Measurements from ENCODE around the gene RNF182. TPM values are rescaled to one million over a fixed set of nuclear protein-coding genes. Genes with fewer than 3 reads are reported as not detected.

Gene RNF182
- total and polyA plus RNA-seq, 2 donors (not counting 3 experiments of a cell fraction or from before 2014, with no cell fraction given), result 0.43 to 0.93 TPM

- Histone ChIP-seq H3K4me2 (ENCODE audit: insufficient read depth, low read length) (no peak overlapping the region), H3K79me2 (ENCODE audit: control insufficient read depth, insufficient read depth, low read length) (no peaks in the 10 kb centered on the region)
- BruUV-seq (replicated peaks), result no TSS peak
Measured at GRCh38 chr6:14010275-14010674, 85.5 kb downstream of the RNF182 start.

More at GRCh38 chr6:14010275-14010674, 85.5 kb downstream of the RNF182 start:
- Histone ChIP-seq H3K9me3 (replicated peaks; ENCODE audit: control insufficient read depth, insufficient read depth, low read length) (no peaks in the 10 kb centered on the region), H3K4me3 (replicated peaks in 1 of 3; ENCODE audit: insufficient read depth in 1 of 3, low read depth in 1 of 3, low read length in 3 of 3) (no peak overlapping the region), H2AFZ (ENCODE audit: low read depth, low read length) (no peak overlapping the region), H3K36me3 (ENCODE audit: control insufficient read depth in 2 of 2, extremely low read depth in 1 of 2, insufficient read depth in 2 of 2, low read length in 2 of 2) (no peaks in the 10 kb centered on the region), H3K9ac (replicated peaks; ENCODE audit: extremely low read depth, insufficient read depth, low read length) (no peak overlapping the region), H4K20me1 (replicated peaks; ENCODE audit: control insufficient read depth, extremely low read depth, insufficient read depth, low read length) (no peaks in the 10 kb centered on the region), H3K27me3 (ENCODE audit: control insufficient read depth in 2 of 2, insufficient read depth in 2 of 2, low read length in 2 of 2) (no peaks in the 10 kb centered on the region), H3K9me1 (replicated peaks; ENCODE audit: control insufficient read depth, extremely low read depth, insufficient read depth, low read length) (no peaks in the 10 kb centered on the region), H3K4me1 (ENCODE audit: control insufficient read depth, extremely low read depth, insufficient read depth, low read length) (no peaks in the 10 kb centered on the region), H3K27ac (ENCODE audit: insufficient read depth, low read depth, low read length) (no peak overlapping the region)
- POLR2A ChIA-PET, result no interaction called here
- DNase-seq (ENCODE audit: low read depth, low spot score) (no peak), FAIRE-seq (no peak)
- no peak for TF ChIP-seq FOS (IDR thresholded peaks at IDR 0.05; ENCODE audit: borderline replicate concordance, insufficient read depth, low read length)
- no peak for TF ChIP-seq GATA2 (IDR thresholded peaks at IDR 0.05; ENCODE audit: insufficient read depth, insufficient read length, low read depth, low read length)
- no peak for TF ChIP-seq MAX (IDR thresholded peaks at IDR 0.05; ENCODE audit: insufficient read depth, insufficient read length)
- no peak for TF ChIP-seq EZH2 (IDR thresholded peaks at IDR 0.05; ENCODE audit: borderline replicate concordance, low read depth, low read length, severe bottlenecking)
- no peak for TF ChIP-seq POLR2AphosphoS5 (IDR thresholded peaks at IDR 0.05; ENCODE audit: insufficient read depth, low read depth, low read length)
- no peak for TF ChIP-seq MYC (IDR thresholded peaks at IDR 0.05; ENCODE audit: low read depth, low read length)
- no peak for TF ChIP-seq POLR2A (IDR thresholded peaks at IDR 0.05; ENCODE audit: low read depth, low read length)
- TF ChIP-seq JUN (IDR thresholded peaks at IDR 0.05; ENCODE audit: borderline replicate concordance, insufficient read depth, insufficient read length, low read depth), result no peak
- no peak for TF ChIP-seq CTCF (IDR thresholded peaks at IDR 0.05; ENCODE audit: extremely low read depth in 1 of 2, insufficient read depth in 1 of 2, low read depth in 1 of 2, low read length in 2 of 2)
- intact Hi-C loops (cut with micrococcal nuclease) (no loop called here), dilution Hi-C loops (cut with MboI; ENCODE audit: extremely low pct_ligation_motif_present, low sequenced_read_pairs) (no loop called here)
- CTCF ChIA-PET, result interaction anchor here (1.4 kb wide), 1 partner anchor 36 kb away, joined by 6 read pairs; no protein-coding TSS in a partner anchor

Measured in endothelial cell of umbilical vein (primary cell).